ENCODE results near the gene GABBR1. TPM values are rescaled to one million over a fixed set of nuclear protein-coding genes. Genes with fewer than 3 reads are reported as not detected.

GABBR1 gene
- total and polyA plus RNA-seq, 12 donors = 10.2 to 41.3 (median 18.2) TPM

DNA sequence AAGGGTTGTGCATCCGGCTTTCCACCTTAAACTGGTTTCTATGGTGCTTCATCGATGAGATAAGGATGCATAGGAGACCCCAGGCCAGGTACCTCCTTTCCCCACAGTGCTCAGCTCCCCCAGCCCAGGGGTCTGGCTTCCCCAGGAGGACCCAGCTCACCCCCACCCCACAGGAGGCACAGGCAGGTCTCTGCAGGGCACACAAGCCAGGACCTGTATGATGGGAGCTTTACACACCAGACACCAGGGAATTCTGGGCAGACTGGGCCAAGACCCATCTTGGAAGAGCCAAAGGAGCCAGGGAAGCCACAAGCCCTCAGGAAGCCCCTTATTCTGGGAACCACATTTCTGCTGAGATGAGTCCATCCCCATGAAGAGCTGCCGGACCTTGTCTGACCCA lies 103.0 kb downstream of the GABBR1 start:
- ATAC-seq = no peak
- TF ChIP-seq, protein P1, sequence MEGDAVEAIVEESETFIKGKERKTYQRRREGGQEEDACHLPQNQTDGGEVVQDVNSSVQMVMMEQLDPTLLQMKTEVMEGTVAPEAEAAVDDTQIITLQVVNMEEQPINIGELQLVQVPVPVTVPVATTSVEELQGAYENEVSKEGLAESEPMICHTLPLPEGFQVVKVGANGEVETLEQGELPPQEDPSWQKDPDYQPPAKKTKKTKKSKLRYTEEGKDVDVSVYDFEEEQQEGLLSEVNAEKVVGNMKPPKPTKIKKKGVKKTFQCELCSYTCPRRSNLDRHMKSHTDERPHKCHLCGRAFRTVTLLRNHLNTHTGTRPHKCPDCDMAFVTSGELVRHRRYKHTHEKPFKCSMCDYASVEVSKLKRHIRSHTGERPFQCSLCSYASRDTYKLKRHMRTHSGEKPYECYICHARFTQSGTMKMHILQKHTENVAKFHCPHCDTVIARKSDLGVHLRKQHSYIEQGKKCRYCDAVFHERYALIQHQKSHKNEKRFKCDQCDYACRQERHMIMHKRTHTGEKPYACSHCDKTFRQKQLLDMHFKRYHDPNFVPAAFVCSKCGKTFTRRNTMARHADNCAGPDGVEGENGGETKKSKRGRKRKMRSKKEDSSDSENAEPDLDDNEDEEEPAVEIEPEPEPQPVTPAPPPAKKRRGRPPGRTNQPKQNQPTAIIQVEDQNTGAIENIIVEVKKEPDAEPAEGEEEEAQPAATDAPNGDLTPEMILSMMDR (IDR thresholded peaks at IDR 0.05) = no peak
- Histone ChIP-seq H3K27me3 (peaks cover 0 to 4% (median 0%) of the 10 kb centered on the region in 7 donors), H3K4me1 (no peaks in the 10 kb centered on the region), H3K27ac (no peak overlapping the region), H3K4me3 (no peak overlapping the region), H3K9me3 (no peaks in the 10 kb centered on the region), H3K36me3 (no peaks in the 10 kb centered on the region)
- 91 to 93% methylated on average over 3 of the region's 3 CpGs for WGBS, 2 donors
- intact Hi-C loops (cut with DNase I) = no loop called here
- DNase-seq = no peak

GRCh38 chr6:29528988-29529560 lies 103.9 kb downstream of the GABBR1 start:
- intact Hi-C loops (cut with DNase I) = no loop called here
- 84 to 89% methylated on average over 2 of the region's 2 CpGs for WGBS, 2 donors
- no peaks in the 10 kb centered on the region for H3K36me3 ChIP-seq
- TF ChIP-seq, protein P1 (IDR thresholded peaks at IDR 0.05) = no peak
- H3K4me3 ChIP-seq = no peak overlapping the region
- no peaks in the 10 kb centered on the region for H3K4me1 ChIP-seq
- peaks cover 0 to 11% (median 0%) of the 10 kb centered on the region in 7 donors for H3K27me3 ChIP-seq
- ATAC-seq = no peak
- H3K27ac ChIP-seq = no peak overlapping the region
- no peaks in the 10 kb centered on the region for H3K9me3 ChIP-seq
- no peak for DNase-seq

DNA sequence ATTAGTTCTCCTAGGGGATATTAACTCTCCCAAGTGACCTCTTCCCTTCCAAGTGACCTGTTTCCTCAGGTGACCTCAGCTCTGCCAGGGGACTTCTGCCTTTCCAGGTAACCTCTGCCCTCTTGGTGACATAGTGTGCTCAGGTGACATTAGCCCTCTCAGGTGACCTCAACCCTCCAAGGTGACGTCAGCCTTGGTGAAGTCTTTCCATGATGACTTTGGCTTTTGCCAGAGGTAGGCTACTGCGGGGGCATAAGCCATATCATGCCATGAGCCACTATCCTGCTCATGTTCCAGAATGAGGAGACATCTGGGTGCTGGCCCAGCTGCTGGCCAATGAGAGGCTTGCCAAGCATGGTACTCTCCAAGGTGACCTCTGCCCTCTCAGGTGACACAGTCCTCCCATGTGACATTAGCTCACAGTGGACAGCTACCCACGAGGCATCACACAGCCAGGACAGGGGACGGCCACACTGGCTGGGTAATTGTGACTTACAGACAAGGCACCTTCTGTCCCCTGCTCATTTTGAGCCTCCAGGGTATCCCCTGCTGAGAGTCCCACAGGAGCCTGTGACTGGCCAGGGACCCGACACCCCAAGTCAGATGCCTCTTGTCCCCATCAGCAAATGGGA lies 104.6 kb downstream of the GABBR1 start:
- 77 to 83% methylated on average over 5 of the region's 5 CpGs for WGBS, 2 donors
- DNase-seq = no peak
- Histone ChIP-seq H3K27ac (no peak overlapping the region), H3K9me3 (no peaks in the 10 kb centered on the region), H3K4me1 (no peaks in the 10 kb centered on the region), H3K27me3 (peaks cover 0 to 15% (median 0%) of the 10 kb centered on the region in 7 donors), H3K4me3 (no peak overlapping the region), H3K36me3 (no peaks in the 10 kb centered on the region)
- ATAC-seq = no peak
- TF ChIP-seq, protein P1 (IDR thresholded peaks at IDR 0.05) = no peak
- intact Hi-C loops (cut with DNase I) = no loop called here

- Histone ChIP-seq H3K4me1 (no peaks in the 10 kb centered on the region), H3K27me3 (peaks cover 0 to 17% (median 0%) of the 10 kb centered on the region in 7 donors), H3K36me3 (no peaks in the 10 kb centered on the region), H3K27ac (no peak overlapping the region), H3K4me3 (no peak overlapping the region), H3K9me3 (no peaks in the 10 kb centered on the region)
- intact Hi-C loops (cut with DNase I) = no loop called here
- no peak for ATAC-seq
- TF ChIP-seq, protein P1 (IDR thresholded peaks at IDR 0.05) = no peak
- DNase-seq = no peak
- 65 to 68% methylated on average over 2 of the region's 2 CpGs for WGBS, 2 donors
Measured at GRCh38 chr6:29527564-29527963, 105.4 kb downstream of the GABBR1 start.
